Islet of Langerhans (tissue), 1 donor: Measurements from ENCODE around the gene SIMC1.

Source experiments
- FAIRE-seq: peaks from one replicate; lab custom pipeline; 2011; peaks lifted over from hg19 to GRCh38; lab: Jason Lieb, UNC

SIMC1 gene

GRCh38 chr5:176317534-176318374 lies 79.5 kb downstream of the SIMC1 start:
- FAIRE-seq: no peak

- FAIRE-seq: no peak
These were observed 81.8 kb downstream of the SIMC1 start for GRCh38 chr5:176319827-176320554.

GRCh38 chr5:176320577-176320976 lies 82.4 kb downstream of the SIMC1 start:
- FAIRE-seq: no peak

DNA sequence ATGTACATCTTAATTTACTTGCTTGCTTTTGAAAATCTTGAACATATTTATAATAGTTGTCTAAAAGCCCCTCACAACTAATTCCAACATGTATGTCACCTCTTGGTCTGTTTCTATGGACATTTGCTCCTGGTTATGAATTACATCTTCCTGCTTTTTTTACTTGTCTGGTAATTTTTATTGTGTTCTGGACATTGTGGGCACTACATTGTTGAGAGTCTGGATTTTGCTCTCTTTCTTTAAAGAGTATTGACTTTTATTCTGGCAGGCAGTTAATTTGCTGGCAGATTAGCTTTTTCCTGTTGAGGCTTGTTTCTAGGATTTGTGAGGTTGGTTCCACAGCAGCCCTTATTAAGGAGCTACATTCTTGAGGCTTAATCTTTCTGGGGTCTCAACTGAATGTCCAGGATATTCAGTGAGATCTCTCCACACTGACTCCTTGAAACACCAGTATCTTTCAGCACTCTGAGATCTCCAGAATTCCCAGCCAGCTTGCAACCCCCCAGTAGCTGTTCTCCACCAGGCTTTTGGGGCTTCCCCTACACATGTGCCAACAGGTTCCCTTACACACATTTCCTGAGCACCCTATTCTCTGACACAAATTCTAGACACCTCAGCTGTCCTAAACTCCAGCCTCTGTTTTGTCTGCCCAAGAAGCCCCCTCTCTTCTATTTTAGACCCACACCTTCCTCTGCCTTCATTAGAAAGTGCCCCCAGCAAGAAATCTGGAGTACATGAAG lies 96.0 kb downstream of the SIMC1 start:
- FAIRE-seq: no peak

DNA sequence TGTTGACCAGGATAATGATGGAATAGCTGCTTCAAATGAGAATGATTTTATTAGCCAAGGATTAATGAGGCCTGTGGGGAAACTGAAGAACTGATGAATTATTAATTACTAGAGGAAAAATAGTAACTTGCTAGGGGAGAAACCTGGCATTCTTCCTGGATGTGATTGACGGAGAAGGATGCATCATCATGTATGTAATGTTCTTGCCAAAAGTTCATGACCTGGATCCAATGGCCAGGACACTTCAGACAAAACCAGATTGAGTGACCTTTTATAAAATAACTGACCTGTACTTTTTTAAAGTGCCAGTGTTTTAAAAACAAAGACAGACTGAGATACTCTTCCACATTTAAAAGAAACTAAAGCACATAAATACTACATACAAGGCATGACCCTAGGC lies 99.7 kb downstream of the SIMC1 start:
- FAIRE-seq: no peak

DNA sequence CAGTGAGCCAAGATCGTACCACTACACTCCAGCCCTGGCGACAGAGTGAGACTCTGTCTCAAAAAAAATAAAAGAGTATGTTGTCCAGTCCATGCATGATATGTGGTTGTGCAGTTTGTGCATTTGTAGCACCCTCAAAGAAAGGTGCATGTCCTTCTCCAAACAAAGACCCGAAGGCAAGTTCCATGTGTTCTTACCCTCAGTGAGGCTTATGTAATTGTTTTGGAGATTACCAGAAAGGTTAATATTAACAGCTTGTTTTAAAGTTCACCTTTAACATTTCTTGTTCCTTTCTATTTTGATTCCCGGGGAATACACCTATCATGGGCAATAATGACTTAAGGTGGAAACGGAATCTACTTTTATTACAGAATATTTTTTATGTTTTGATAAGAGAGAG lies 101.1 kb downstream of the SIMC1 start:
- no peak for FAIRE-seq

GRCh38 chr5:176341325-176342157 lies 103.3 kb downstream of the SIMC1 start:
- FAIRE-seq: no peak

- FAIRE-seq: no peak
These were observed 103.9 kb downstream of the SIMC1 start for GRCh38 chr5:176342158-176342483.

DNA sequence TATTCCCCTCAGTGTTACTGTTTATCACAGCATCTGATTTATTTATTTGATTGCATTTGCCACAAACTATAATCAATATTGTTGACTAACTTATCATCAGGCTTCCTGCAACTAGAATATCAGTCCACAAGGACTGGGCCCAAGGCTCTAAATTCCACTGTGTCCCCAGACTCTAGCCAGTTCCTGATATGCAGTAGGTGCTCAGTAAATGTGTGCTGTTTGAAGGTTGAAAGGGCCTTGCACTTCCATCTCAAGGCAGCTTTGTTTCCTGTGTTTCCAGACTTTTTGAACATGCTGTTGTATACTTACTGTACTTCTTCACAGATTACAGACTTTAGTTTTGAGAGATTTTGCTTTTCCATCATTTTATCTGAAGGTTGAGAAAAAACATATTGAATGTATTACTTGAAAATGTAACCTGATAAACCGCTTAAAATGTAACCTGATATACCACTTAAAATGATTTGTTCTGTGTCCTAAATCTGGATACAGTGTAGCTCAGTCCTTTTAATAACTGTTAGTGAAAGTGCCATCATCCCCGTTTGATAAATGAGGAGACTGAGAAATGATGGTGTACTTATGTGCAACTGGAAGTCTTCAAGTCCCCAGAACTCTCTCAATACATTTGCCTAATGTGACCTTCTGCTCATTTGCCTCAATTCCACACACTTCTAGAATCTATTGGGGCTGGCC lies 104.7 kb downstream of the SIMC1 start:
- no peak for FAIRE-seq

DNA sequence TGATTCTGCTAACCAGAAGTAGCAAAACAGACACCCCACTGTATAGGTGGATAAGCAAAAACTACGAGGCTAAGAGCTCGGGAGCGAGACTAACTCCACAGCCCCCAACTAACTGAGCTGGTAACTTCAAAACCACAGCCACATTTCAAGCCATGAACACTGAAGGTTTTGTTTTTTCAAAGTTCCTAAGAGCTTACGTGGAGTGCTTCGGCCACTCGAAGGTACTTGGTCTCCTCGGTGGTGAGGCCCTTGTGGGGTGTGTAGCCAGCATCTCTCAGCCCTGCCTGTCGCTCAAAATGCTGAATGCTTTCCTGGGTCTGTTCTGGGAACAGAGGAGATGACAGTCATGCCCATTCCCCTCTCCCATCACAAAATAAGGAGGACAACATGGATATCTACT lies 112.2 kb downstream of the SIMC1 start:
- FAIRE-seq: no peak

- FAIRE-seq: no peak
These were observed 114.1 kb downstream of the SIMC1 start for GRCh38 chr5:176352116-176352878.

DNA sequence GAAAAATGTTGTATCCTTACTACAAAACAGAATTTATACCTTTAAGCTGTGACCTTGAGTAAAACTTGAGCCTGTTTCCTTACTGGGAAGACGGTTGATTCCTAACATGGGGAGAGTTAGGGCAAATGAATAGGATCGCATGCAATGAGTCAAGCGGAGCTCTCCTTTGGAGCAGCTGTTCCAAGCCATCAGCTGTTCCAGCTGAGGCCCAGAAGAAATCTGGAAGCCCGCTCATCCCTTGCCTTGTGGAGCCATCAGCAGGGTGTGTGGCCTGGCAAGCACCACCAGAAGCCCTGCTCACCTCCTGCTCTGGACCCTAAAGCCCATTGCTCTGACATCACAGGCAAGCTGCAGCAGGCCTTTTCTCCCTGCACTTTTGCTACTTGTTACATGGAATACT lies 115.3 kb downstream of the SIMC1 start:
- no peak for FAIRE-seq

DNA sequence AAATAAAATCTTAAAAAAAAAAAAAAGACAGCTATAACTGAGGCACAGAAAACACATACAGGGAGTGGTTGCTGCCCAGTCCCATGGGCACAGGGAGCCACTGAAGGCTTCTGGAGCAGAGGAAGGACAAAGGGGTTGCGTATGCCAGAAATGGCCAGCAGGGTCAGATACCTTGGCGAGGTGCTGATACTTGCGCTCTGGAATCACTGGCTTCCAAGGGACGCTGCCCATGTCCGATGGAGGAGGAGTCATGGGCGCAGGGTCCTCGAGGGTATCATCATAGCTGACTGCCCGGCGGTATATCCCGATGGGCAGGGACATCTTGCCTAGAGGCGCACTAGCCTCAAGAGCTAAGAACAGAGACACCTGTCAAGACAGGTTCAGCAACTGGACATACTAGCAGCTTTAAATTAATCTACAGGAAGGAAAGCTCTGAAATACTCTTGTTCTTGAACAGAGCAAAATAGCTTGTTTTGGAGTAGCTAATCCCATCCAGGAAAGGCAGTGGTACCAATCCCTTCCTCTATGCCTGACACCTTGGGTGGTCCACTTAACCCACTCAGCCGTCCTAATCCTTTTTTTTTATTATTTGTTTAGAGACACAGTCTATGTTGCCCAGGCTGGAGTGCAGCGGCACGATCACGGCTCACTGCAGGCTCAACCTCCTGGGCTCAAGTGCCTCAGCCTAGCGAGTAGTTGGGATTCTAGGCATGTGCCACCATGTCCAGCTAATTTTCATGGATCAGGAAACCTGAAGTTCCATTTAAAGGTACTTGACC lies 117.4 kb downstream of the SIMC1 start:
- no peak for FAIRE-seq

- no peak for FAIRE-seq
These were observed 117.9 kb downstream of the SIMC1 start for GRCh38 chr5:176356179-176356566.

DNA sequence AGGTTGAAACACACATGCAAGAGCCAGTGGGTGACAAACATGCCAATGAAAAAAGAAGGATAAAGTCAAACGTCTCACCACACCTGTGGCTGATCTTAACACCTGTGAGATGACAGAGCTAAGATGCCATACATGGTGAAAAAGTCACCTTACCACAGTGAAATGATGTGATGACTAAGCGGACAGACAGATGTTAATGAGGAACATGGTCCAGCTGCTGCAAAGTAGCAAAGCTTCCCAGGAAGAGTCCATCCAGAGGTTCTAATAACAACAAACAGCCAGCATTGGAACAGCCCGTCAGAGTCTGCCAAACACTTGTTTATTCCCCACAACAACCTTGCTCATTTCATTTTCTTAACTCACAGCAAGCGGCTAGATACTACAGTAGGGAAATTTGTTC lies 121.4 kb downstream of the SIMC1 start:
- FAIRE-seq: no peak

DNA sequence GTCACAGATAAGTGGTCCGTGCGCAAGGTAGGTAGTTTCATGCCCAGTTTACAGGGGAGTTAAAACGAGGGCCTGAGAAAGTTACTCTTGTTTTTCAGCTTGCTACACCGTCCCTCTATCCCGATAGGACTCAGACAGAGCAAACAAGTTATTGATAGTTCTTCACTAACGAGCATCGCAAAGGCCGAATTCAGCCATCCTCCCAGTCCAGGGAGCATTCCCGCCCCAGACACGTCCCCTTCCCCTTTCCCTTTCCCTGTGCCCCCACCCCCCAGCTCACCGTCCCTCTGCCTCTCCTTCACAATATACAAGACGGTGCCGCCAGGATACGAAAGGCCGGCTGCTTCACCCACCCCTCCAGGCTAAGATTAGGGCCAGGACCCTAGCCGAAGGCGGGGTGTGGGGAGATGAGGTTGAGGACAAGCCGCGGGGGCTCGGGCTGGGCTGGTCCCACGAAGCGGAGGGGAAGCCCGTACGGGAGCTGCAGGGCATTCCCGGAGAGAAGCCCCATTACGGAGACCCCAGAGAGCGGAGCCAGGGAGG lies 122.7 kb downstream of the SIMC1 start:
- FAIRE-seq: no peak

GRCh38 chr5:176361437-176362232 lies 123.4 kb downstream of the SIMC1 start, which contains the start of gene KIAA1191:
TSS of gene KIAA1191 (minus strand) at chr5:176361764. CDS start at chr5:176359508, 2,256 bp downstream.
- no peak for FAIRE-seq

GRCh38 chr5:176362233-176362490 lies 123.9 kb downstream of the SIMC1 start:
- no peak for FAIRE-seq

DNA sequence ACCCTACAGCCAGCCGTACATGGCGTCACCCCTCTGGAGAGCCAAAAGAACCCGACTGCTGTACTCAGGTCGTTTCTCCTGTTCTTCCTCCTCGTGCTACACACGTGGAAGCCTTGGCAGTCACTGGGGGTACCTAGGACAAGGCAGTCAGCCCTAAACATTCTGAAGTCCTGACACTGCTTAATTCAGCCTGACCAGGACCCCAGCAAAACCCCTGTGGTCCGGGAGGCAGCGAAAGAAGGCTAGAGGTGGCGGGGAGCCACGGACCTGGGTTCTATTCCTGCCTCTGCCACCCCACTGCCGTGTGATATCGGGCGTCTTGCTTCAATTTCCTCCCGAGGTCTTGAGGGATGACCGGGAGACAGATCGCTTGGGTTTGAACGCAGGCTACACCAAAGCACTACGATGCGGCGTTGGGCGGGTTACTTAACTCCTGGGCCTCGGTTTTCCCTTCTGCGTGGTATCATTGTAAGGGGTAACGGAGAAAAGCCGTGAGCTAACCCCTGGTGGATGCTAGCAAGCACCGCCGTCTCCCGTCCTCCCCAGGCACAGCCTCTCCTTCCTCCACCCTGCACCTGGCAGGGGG lies 126.6 kb downstream of the SIMC1 start:
- no peak for FAIRE-seq
